ENCODE data around the gene CHCHD5. TPM values are rescaled to one million over a fixed set of nuclear protein-coding genes. Genes with fewer than 3 reads are reported as not detected.

Gene CHCHD5
- total RNA-seq, 1 experiment from 2014 or later, result 37.1 TPM

DNA sequence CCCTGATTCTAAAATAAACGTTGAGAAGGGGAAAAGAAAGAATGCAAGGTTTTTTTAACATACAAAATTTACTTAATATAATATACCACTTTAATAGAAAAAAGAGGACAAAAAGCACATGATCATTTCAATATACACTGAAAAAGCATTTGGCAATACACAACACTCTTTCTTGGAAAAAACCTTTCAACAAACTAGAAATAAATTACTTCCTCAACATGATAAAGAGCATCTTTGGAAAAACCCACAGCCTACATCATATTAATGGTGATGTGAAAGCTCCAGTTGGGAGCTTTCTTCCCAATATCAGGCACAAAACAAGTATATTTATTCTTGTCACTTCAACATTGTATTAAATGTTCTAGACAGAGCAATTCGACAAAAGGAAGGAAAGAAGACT is 45.1 kb upstream of the CHCHD5 start:
- no peak for TF ChIP-seq EZH2 (IDR thresholded peaks at IDR 0.05; ENCODE audit: borderline replicate concordance, low read depth, low read length, poor library complexity, severe bottlenecking)
- TF ChIP-seq, protein P1, sequence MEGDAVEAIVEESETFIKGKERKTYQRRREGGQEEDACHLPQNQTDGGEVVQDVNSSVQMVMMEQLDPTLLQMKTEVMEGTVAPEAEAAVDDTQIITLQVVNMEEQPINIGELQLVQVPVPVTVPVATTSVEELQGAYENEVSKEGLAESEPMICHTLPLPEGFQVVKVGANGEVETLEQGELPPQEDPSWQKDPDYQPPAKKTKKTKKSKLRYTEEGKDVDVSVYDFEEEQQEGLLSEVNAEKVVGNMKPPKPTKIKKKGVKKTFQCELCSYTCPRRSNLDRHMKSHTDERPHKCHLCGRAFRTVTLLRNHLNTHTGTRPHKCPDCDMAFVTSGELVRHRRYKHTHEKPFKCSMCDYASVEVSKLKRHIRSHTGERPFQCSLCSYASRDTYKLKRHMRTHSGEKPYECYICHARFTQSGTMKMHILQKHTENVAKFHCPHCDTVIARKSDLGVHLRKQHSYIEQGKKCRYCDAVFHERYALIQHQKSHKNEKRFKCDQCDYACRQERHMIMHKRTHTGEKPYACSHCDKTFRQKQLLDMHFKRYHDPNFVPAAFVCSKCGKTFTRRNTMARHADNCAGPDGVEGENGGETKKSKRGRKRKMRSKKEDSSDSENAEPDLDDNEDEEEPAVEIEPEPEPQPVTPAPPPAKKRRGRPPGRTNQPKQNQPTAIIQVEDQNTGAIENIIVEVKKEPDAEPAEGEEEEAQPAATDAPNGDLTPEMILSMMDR (conservative IDR thresholded peaks at IDR 0.05; ENCODE audit: low read depth, low read length), result no peak
- Histone ChIP-seq H3K9me3 (ENCODE audit: low read depth, low read length, poor library complexity, severe bottlenecking) (no peaks in the 10 kb centered on the region), H3K4me1 (ENCODE audit: insufficient read depth, low read length, poor library complexity, severe bottlenecking) (peaks cover 7% of the 10 kb centered on the region), H3K27ac (ENCODE audit: low read depth, low read length, poor library complexity, severe bottlenecking) (no peak overlapping the region), H3K27me3 (replicated peaks; ENCODE audit: insufficient read depth, low read depth, low read length, poor library complexity) (no peaks in the 10 kb centered on the region), H3K36me3 (ENCODE audit: insufficient read depth, low read length, poor library complexity, severe bottlenecking) (no peaks in the 10 kb centered on the region), H3K4me3 (ENCODE audit: low read depth, low read length, poor library complexity, severe bottlenecking) (no peak overlapping the region)
- POLR2A ChIA-PET (ENCODE audit: low non-redundant PET), result no interaction called here
- BruUV-seq (replicated peaks), result no TSS peak
- intact Hi-C loops (cut with micrococcal nuclease; ENCODE audit: unreplicated experiment), result no loop called here
- no peak for DNase-seq (ENCODE audit: low spot score)
- CTCF ChIA-PET, result no interaction called here

DNA sequence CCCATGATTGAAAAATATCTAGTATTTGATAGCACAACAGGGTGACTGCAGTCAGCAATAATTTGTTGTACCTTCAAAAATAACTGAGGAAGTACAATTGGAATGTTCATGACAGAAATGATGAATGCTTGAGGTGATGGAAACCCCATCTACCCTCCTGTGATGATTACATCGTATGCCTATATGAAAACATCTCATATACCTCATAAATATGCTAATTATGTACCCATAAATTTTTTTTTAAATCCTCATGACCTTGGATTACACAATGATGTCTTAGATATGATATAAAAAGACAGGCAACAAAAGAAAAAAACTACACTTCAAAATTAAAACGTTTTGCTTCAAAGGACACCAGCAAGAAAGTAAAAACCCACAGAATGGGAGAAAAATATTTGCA is 43.5 kb upstream of the CHCHD5 start:
- POLR2A ChIA-PET (ENCODE audit: low non-redundant PET), result no interaction called here
- CTCF ChIA-PET, result no interaction called here
- peak overlapping the region; percentile 78 for H3K4me3 ChIP-seq (ENCODE audit: low read depth, low read length, poor library complexity, severe bottlenecking)

DNA sequence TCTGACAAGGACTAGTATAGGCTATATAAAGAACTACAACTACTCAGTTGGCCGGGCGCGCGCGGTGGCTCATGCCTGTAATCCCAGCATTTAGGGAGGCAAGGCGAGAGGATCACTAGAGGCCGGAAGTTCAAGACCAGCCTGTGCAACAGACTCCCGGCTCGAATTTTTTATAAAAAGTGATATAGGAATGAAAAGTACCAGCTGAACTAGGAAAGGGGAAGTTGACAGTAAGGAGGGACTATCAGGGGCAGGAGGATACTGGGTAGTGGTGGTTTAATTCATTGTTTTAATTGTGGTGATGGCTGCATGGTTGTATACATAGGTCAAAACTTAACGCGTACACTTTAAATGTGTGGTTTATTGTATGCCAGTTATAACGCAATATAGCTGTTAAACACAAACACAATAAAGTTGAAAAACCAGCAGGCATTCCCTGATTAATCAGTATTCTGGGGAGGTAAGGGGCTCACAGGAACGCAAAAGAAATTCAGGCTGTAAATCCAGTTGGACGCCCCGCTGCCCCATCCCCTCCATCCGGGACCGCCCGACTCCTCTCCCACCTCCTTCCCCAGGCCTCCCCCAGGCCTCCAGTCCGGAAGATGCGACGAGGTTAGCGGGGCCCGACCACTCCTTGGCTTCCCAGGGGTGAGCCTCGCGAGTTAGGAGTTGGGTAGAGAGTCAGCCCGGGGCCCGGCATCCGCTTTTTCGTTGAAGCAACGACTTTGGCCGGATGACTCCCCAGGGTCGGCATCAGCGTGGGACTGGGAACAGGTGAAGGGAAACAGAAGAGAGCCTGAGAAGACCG is 42.9 kb upstream of the CHCHD5 start:
- Histone ChIP-seq H3K4me3 (ENCODE audit: low read depth, low read length, poor library complexity, severe bottlenecking) (peak overlapping the region; percentile 78), H3K36me3 (ENCODE audit: insufficient read depth, low read length, poor library complexity, severe bottlenecking) (no peaks in the 10 kb centered on the region), H3K27me3 (replicated peaks; ENCODE audit: insufficient read depth, low read depth, low read length, poor library complexity) (no peaks in the 10 kb centered on the region), H3K27ac (ENCODE audit: low read depth, low read length, poor library complexity, severe bottlenecking) (peak overlapping the region; percentile 92), H3K9me3 (ENCODE audit: low read depth, low read length, poor library complexity, severe bottlenecking) (no peaks in the 10 kb centered on the region), H3K4me1 (ENCODE audit: insufficient read depth, low read length, poor library complexity, severe bottlenecking) (peaks cover 7% of the 10 kb centered on the region)
- ChIA-PET CTCF (no interaction called here), POLR2A (ENCODE audit: low non-redundant PET) (no interaction called here)
- DNase-seq (ENCODE audit: low spot score), result peak; percentile 88
- intact Hi-C loops (cut with micrococcal nuclease; ENCODE audit: unreplicated experiment), result loop anchor here (2.0 to 5.0 kb wide), 2 partner anchors 41 to 61 kb away; partner anchors contain the start of gene CHCHD5
- BruUV-seq (replicated peaks), result TSS peak; percentile 97
- no peak for TF ChIP-seq EZH2 (IDR thresholded peaks at IDR 0.05; ENCODE audit: borderline replicate concordance, low read depth, low read length, poor library complexity, severe bottlenecking)
- TF ChIP-seq, protein P1 (conservative IDR thresholded peaks at IDR 0.05; ENCODE audit: low read depth, low read length), result no peak

More for the DNA sequence above, 43.5 kb upstream of the CHCHD5 start:
- intact Hi-C loops (cut with micrococcal nuclease; ENCODE audit: unreplicated experiment), result loop anchor here (5.0 kb wide), 1 partner anchor 41 kb away; the partner anchor contains the start of gene CHCHD5
- no peaks in the 10 kb centered on the region for H3K9me3 ChIP-seq (ENCODE audit: low read depth, low read length, poor library complexity, severe bottlenecking)
- TF ChIP-seq, protein P1 (conservative IDR thresholded peaks at IDR 0.05; ENCODE audit: low read depth, low read length), result no peak
- TF ChIP-seq EZH2 (IDR thresholded peaks at IDR 0.05; ENCODE audit: borderline replicate concordance, low read depth, low read length, poor library complexity, severe bottlenecking), result no peak
- peaks cover 7% of the 10 kb centered on the region for H3K4me1 ChIP-seq (ENCODE audit: insufficient read depth, low read length, poor library complexity, severe bottlenecking)
- no peak for DNase-seq (ENCODE audit: low spot score)
- peak overlapping the region; percentile 92 for H3K27ac ChIP-seq (ENCODE audit: low read depth, low read length, poor library complexity, severe bottlenecking)
- no peaks in the 10 kb centered on the region for H3K27me3 ChIP-seq (replicated peaks; ENCODE audit: insufficient read depth, low read depth, low read length, poor library complexity)
- H3K36me3 ChIP-seq (ENCODE audit: insufficient read depth, low read length, poor library complexity, severe bottlenecking), result no peaks in the 10 kb centered on the region
- no TSS peak for BruUV-seq (replicated peaks)
